Endothelial cell of umbilical vein (primary cell): ENCODE data around the gene HLA-DPA1. TPM values are rescaled to one million over a fixed set of nuclear protein-coding genes. Genes with fewer than 3 reads are reported as not detected.

Source experiments
- BruUV-seq: library from RNA; stranded (reverse); fragments of 400-500 nt; replicated peaks from 2 replicates; lab custom pipeline; 2021; lab: Mats Ljungman, UMichigan
- CTCF ChIA-PET: fragments of 300-600, 350-600 bp; sonication (Branson Sonifier 250); formaldehyde crosslinking; loops from one replicate; lab custom pipeline; 2021; ENCODE audit warnings: antibody characterized with exemption, inconsistent platforms; lab: Charles Lee
- POLR2A ChIA-PET: fragments of 300-600, 350-600 bp; sonication (Branson Sonifier 250); formaldehyde crosslinking; loops from one replicate; lab custom pipeline; 2021; ENCODE audit warnings: antibody characterized with exemption, inconsistent platforms; lab: Charles Lee
- DNase-seq: peaks from one replicate; pipeline ENCODE4 v3.0.0-alpha.2; 2011; ENCODE audit warnings: low read depth, low spot score
- FAIRE-seq: peaks from 2 replicates; lab custom pipeline; 2011; peaks lifted over from hg19 to GRCh38; lab: Jason Lieb, UNC
- H2AFZ ChIP-seq: 2 replicates; pipeline ENCODE4 v1.6.0; 2012; ENCODE audit warnings: low read depth, low read length, control low read depth, inconsistent platforms
- H3K27ac ChIP-seq: 2 replicates; pipeline ENCODE4 v1.5.1; 2011; ENCODE audit warnings: low read depth, mild to moderate bottlenecking, control low read depth, low read length, moderate library complexity; ENCODE audit not compliant: insufficient read depth
- H3K27me3 ChIP-seq, 2 experiments: 2 replicates each; pipeline versions ENCODE4 v1.6.0 to v1.6.1; 2011; ENCODE audit warnings: low read length in 2 of 2, mixed read lengths in 1 of 2; ENCODE audit not compliant: control insufficient read depth in 2 of 2, insufficient read depth in 2 of 2
- H3K36me3 ChIP-seq, 2 experiments: 2 replicates in 1 of 2; 3 replicates in 1 of 2; pipeline ENCODE4 v1.5.1; 2011; ENCODE audit warnings: low read length in 2 of 2, mild to moderate bottlenecking in 1 of 2, moderate library complexity in 1 of 2; ENCODE audit not compliant: control insufficient read depth in 2 of 2, insufficient read depth in 2 of 2; ENCODE audit errors: extremely low read depth in 1 of 2
- H3K4me1 ChIP-seq: 3 replicates; pipeline ENCODE4 v1.5.1; 2011; ENCODE audit warnings: mild to moderate bottlenecking, low read length; ENCODE audit not compliant: control insufficient read depth, insufficient read depth; ENCODE audit errors: extremely low read depth
- H3K4me2 ChIP-seq: 2 replicates; pipeline ENCODE4 v1.6.1; 2011; ENCODE audit warnings: low read length, control low read depth, mixed read lengths; ENCODE audit not compliant: insufficient read depth
- H3K4me3 ChIP-seq, 3 experiments: fragments of 200-600 bp in 1 of 3; sonication (generic), shearing (Covaris generic) in 1 of 3; replicated peaks in 1 of 3; 2 replicates each; pipeline ENCODE4 v1.5.1; 2011 to 2016; ENCODE audit warnings: control low read depth in 3 of 3, low read length in 3 of 3, mild to moderate bottlenecking in 2 of 3, inconsistent platforms in 1 of 3, low read depth in 1 of 3, moderate library complexity in 1 of 3; ENCODE audit not compliant: insufficient read depth in 1 of 3
- H3K79me2 ChIP-seq: 2 replicates; pipeline ENCODE4 v1.6.0; 2012; ENCODE audit warnings: low read length, inconsistent platforms; ENCODE audit not compliant: control insufficient read depth, insufficient read depth
- H3K9ac ChIP-seq: replicated peaks from 2 replicates; pipeline ENCODE3; 2011; ENCODE audit warnings: low read length, control low read depth; ENCODE audit not compliant: insufficient read depth; ENCODE audit errors: extremely low read depth
- H3K9me1 ChIP-seq: replicated peaks from 3 replicates; pipeline ENCODE4 v1.6.0; 2011; ENCODE audit warnings: mild to moderate bottlenecking, low read length; ENCODE audit not compliant: control insufficient read depth, insufficient read depth; ENCODE audit errors: extremely low read depth
- H3K9me3 ChIP-seq: replicated peaks from 2 replicates; pipeline ENCODE4 v1.5.1; 2012; ENCODE audit warnings: low read length, inconsistent platforms; ENCODE audit not compliant: control insufficient read depth, insufficient read depth
- H4K20me1 ChIP-seq: replicated peaks from 2 replicates; pipeline ENCODE3; 2011; ENCODE audit warnings: mild to moderate bottlenecking, low read length; ENCODE audit not compliant: control insufficient read depth, insufficient read depth; ENCODE audit errors: extremely low read depth
- CTCF ChIP-seq, 2 donors: IDR thresholded peaks; 1 replicate in 1 of 2; 2 replicates in 1 of 2; pipeline ENCODE4 v1.5.1; 2011; ENCODE audit warnings: low read length in 2 of 2, mild to moderate bottlenecking in 2 of 2, moderate library complexity in 2 of 2, control low read depth in 1 of 2, inconsistent platforms in 1 of 2, low read depth in 1 of 2; ENCODE audit not compliant: insufficient read depth in 1 of 2; ENCODE audit errors: extremely low read depth in 1 of 2
- EZH2 ChIP-seq: IDR thresholded peaks from 2 replicates; pipeline ENCODE4 v1.6.1; 2012; ENCODE audit warnings: borderline replicate concordance, low read depth, mild to moderate bottlenecking, moderate library complexity, low read length, inconsistent platforms; ENCODE audit not compliant: severe bottlenecking
- FOS ChIP-seq: IDR thresholded peaks from 2 replicates; pipeline ENCODE4 v1.6.1; 2011; ENCODE audit warnings: mild to moderate bottlenecking, low read length, moderate library complexity, borderline replicate concordance; ENCODE audit not compliant: insufficient read depth
- GATA2 ChIP-seq: IDR thresholded peaks from 2 replicates; pipeline ENCODE4 v1.7.0; 2011; ENCODE audit warnings: low read depth, mild to moderate bottlenecking, moderate library complexity, mixed read lengths, low read length; ENCODE audit not compliant: insufficient read length, insufficient read depth
- JUN ChIP-seq: IDR thresholded peaks from 2 replicates; pipeline ENCODE4 v1.6.1; 2011; ENCODE audit warnings: borderline replicate concordance, low read depth; ENCODE audit not compliant: insufficient read length, insufficient read depth
- MAX ChIP-seq: IDR thresholded peaks from 2 replicates; pipeline ENCODE4 v1.6.1; 2011; ENCODE audit not compliant: insufficient read depth, insufficient read length
- MYC ChIP-seq: IDR thresholded peaks from one replicate; pipeline ENCODE4 v1.6.1; 2011; ENCODE audit warnings: mild to moderate bottlenecking, low read depth, low read length
- POLR2A ChIP-seq: IDR thresholded peaks from 2 replicates; pipeline ENCODE4 v1.6.1; 2012; ENCODE audit warnings: low read depth, mild to moderate bottlenecking, control low read depth, low read length
- POLR2AphosphoS5 ChIP-seq: IDR thresholded peaks from 2 replicates; pipeline ENCODE4 v1.6.1; 2012; ENCODE audit warnings: low read depth, mild to moderate bottlenecking, control low read depth, low read length, moderate library complexity; ENCODE audit not compliant: insufficient read depth
- dilution Hi-C: fragments of 300-500 bp; cut with MboI; formaldehyde crosslinking; loops from one replicate; pipeline ENCODE4 v1.15.0; 2019; ENCODE audit warnings: low sequenced_read_pairs; ENCODE audit not compliant: extremely low pct_ligation_motif_present
- intact Hi-C: fragments of 100-400 bp; cut with micrococcal nuclease; formaldehyde crosslinking; loops from one replicate; pipeline ENCODE4 v1.10.0; 2022
- polyA plus RNA-seq, 4 experiments: library from polyadenylated mRNA; depleted of rRNA in 3 of 4; stranded (reverse) in 3 of 4; unstranded in 1 of 4; fragments of >200 nt; gene quantifications; 2 replicates each; pipeline versions ENCODE4 v1.2.1 to v1.2.3, GENCODE V29; 2011 to 2012; ENCODE audit warnings: missing spikeins in 1 of 4
- total RNA-seq: library from RNA; stranded (reverse); gene quantifications from 2 replicates; pipeline ENCODE4 v1.2.3, GENCODE V29; 2021

HLA-DPA1 gene
- total and polyA plus RNA-seq, 2 donors (not counting 3 experiments of a cell fraction or from before 2014, with no cell fraction given), result 23.2 TPM; not detected in 1

GRCh38 chr6:33021917-33022316, 51.5 kb downstream of the HLA-DPA1 start:
- FAIRE-seq (no peak), DNase-seq (no peak)
- Histone ChIP-seq H3K27ac (no peak overlapping the region), H4K20me1 (no peaks in the 10 kb centered on the region), H3K4me3 (no peak overlapping the region), H2AFZ (no peak overlapping the region), H3K36me3 (no peaks in the 10 kb centered on the region), H3K9me1 (no peaks in the 10 kb centered on the region), H3K9ac (no peak overlapping the region), H3K27me3 (peaks cover 11 to 29% of the 10 kb centered on the region in 2 experiments), H3K9me3 (no peaks in the 10 kb centered on the region), H3K4me1 (peaks cover 8% of the 10 kb centered on the region), H3K79me2 (no peaks in the 10 kb centered on the region), H3K4me2 (no peak overlapping the region)
- POLR2A ChIA-PET, result no interaction called here
- intact Hi-C loops (no loop called here), dilution Hi-C loops (no loop called here)
- no peak for TF ChIP-seq MYC
- no peak for TF ChIP-seq EZH2
- TF ChIP-seq FOS, result no peak
- no peak for TF ChIP-seq MAX
- TF ChIP-seq GATA2, result no peak
- no peak for TF ChIP-seq POLR2AphosphoS5
- no peak for TF ChIP-seq CTCF (IDR thresholded peaks at IDR 0.05; ENCODE audit: extremely low read depth in 1 of 2, insufficient read depth in 1 of 2, low read depth in 1 of 2, low read length in 2 of 2)
- TF ChIP-seq JUN, result no peak
- TF ChIP-seq POLR2A, result no peak
- CTCF ChIA-PET, result interaction anchor here (1.4 kb wide), 1 partner anchor 98 kb away, joined by 4 read pairs; no protein-coding TSS in a partner anchor
- BruUV-seq, result no TSS peak
